GM12891 (cell line): ENCODE data around the gene GPR34.

Experiments used
- PAX5 ChIP-seq: IDR thresholded peaks from 2 replicates; pipeline ENCODE4 v1.6.1; 2011; ENCODE audit warnings: low read length, moderate library complexity, mild to moderate bottlenecking; ENCODE audit not compliant: insufficient read depth, severe bottlenecking
- POLR2A ChIP-seq: IDR thresholded peaks from 2 replicates; pipeline ENCODE4 v1.6.1; 2011; ENCODE audit warnings: low read depth, low read length, control low read depth
- POLR2AphosphoS5 ChIP-seq: IDR thresholded peaks from 2 replicates; pipeline ENCODE4 v1.6.1; 2011; ENCODE audit warnings: low read depth, low read length, control low read depth
- TAF1 ChIP-seq: IDR thresholded peaks from 2 replicates; pipeline ENCODE4 v1.6.1; 2011; ENCODE audit warnings: low read depth, low read length, control low read depth

GRCh38 chrX:41720125-41720779, 31.5 kb downstream of the GPR34 start:
- TF ChIP-seq TAF1, result no peak
- TF ChIP-seq POLR2A, result no peak
- TF ChIP-seq POLR2AphosphoS5, result no peak
- no peak for TF ChIP-seq PAX5
